Left lung (tissue), 10 donors: ENCODE data around the gene CMBL. TPM values are rescaled to one million over a fixed set of nuclear protein-coding genes. Genes with fewer than 3 reads are reported as not detected.
A peak's percentile ranks its signal among the peaks of the same experiment; 100 is the strongest.

Source experiments
- ATAC-seq: fragments of 200-7000 bp; cut with Tn5 transposase; one replicate; pipeline ENCODE4 v1.9.1; 2020; ENCODE audit warnings: moderate library complexity
- DNase-seq, 4 donors: peaks; one replicate each; pipeline ENCODE4 v3.0.0-alpha.2; 2013 to 2020
- H3K27ac ChIP-seq, 2 donors: fragments of 200-600 bp; sonication (generic) in 1 of 2; one replicate each; pipeline versions ENCODE4 v1.5.0 to v1.8.0; 2020 to 2021
- H3K27me3 ChIP-seq, 2 donors: fragments of 200-600 bp; sonication (generic) in 1 of 2; one replicate each; pipeline versions ENCODE4 v1.5.0 to v1.8.0; 2020 to 2021
- H3K36me3 ChIP-seq, 2 donors: fragments of 200-600 bp; sonication (generic) in 1 of 2; one replicate each; pipeline versions ENCODE4 v1.5.0 to v1.8.0; 2020 to 2021
- H3K4me1 ChIP-seq, 2 donors: fragments of 200-600 bp; one replicate each; pipeline ENCODE4 v1.8.0; 2021
- H3K4me3 ChIP-seq, 2 donors: fragments of 200-600 bp; sonication (generic) in 1 of 2; one replicate each; pipeline versions ENCODE4 v1.5.0 to v1.8.0; 2020 to 2021; ENCODE audit warnings: mild to moderate bottlenecking in 1 of 2
- H3K9me3 ChIP-seq, 2 donors: fragments of 200-600 bp; sonication (generic) in 1 of 2; one replicate each; pipeline versions ENCODE4 v1.5.0 to v1.8.0; 2020 to 2021
- intact Hi-C, 2 donors: fragments of 100-400 bp; cut with DNase I; formaldehyde crosslinking; loops; one replicate each; pipeline versions ENCODE4 v1.11.2 to v1.14.2; 2022
- polyA plus RNA-seq, 6 donors: library from polyadenylated mRNA; unstranded; fragments of 120-200 nt; gene quantifications; one replicate each; pipeline ENCODE4 v1.2.1, GENCODE V29; 2013; ENCODE audit not compliant: insufficient read length in 6 of 6
- total RNA-seq, 2 donors: library from RNA; stranded (reverse); fragmentation: NEBNext Ultra II Directional; extraction: Animal tissue kit (Norgen Biotek cat#: 25700); gene quantifications; one replicate each; pipeline ENCODE4 v1.2.1, GENCODE V29; 2021
- TF ChIP-seq, protein P1 (sequence below), 2 donors: fragments of 200-600 bp; sonication (generic) in 1 of 2; IDR thresholded peaks; one replicate each; pipeline versions ENCODE4 v1.5.0 to v1.8.0; 2021; ENCODE audit warnings: antibody characterized with exemption in 2 of 2
- donor health status: DM: no; HTN: yes; CAD: no.
- donor health status: DM: no; HTN: no; CAD: no.

Gene CMBL
- total and polyA plus RNA-seq, 8 donors = 17.3 to 26.9 (median 22.5) TPM

DNA sequence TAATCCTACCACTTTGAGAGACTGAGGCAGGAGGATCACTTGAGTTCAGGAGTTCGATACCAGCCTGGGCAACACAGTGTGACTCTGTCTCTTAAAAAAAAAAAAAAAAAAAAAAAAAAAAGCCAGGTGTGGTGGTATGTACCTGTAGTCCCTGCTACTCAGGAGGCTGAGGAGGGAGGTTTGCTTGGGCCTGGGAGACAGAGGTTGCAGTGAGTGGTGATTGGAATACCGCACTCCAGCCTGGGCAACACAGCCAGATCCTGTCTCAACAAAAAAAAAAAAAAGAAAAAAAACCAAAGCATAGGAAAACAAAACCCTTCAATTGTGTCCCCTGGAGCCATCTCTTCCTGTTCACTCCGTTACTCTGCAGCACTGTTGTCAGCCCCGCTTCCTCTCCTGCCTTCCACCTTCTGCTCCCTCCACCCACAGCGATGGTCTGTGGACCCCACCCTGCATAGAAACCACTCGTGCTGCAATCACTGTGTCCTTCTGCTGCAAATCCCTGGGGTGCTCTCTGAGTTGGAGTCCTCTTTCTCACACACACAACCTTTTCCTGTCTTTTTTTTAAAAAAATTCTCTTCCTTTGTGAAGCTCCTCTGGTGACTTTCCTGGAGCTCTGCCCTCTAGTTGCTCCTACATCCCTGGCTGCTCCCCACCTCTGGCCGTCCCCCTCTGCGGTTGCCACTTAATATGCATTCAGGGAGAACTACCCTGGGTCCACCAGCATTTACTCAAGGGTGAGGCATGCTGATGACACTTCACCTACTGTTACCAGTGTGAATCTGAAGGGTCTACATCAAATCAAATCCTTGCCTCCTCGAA lies 35.4 kb downstream of the CMBL start:
- intact Hi-C loops = no loop called here
- ATAC-seq (no peak), DNase-seq (no peak)
- peaks cover 0 to 4% of the 10 kb centered on the region in 2 donors for H3K4me1 ChIP-seq
- H3K36me3 ChIP-seq = no peaks in the 10 kb centered on the region
- no peaks in the 10 kb centered on the region for H3K27me3 ChIP-seq
- no peak overlapping the region for H3K27ac ChIP-seq
- TF ChIP-seq, protein P1, sequence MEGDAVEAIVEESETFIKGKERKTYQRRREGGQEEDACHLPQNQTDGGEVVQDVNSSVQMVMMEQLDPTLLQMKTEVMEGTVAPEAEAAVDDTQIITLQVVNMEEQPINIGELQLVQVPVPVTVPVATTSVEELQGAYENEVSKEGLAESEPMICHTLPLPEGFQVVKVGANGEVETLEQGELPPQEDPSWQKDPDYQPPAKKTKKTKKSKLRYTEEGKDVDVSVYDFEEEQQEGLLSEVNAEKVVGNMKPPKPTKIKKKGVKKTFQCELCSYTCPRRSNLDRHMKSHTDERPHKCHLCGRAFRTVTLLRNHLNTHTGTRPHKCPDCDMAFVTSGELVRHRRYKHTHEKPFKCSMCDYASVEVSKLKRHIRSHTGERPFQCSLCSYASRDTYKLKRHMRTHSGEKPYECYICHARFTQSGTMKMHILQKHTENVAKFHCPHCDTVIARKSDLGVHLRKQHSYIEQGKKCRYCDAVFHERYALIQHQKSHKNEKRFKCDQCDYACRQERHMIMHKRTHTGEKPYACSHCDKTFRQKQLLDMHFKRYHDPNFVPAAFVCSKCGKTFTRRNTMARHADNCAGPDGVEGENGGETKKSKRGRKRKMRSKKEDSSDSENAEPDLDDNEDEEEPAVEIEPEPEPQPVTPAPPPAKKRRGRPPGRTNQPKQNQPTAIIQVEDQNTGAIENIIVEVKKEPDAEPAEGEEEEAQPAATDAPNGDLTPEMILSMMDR (IDR thresholded peaks at IDR 0.05) = no peak
- H3K4me3 ChIP-seq = no peak overlapping the region
- H3K9me3 ChIP-seq = no peaks in the 10 kb centered on the region

GRCh38 chr5:10268100-10268499 lies 39.6 kb downstream of the CMBL start:
- DNase-seq (no peak), ATAC-seq (no peak)
- intact Hi-C loops = no loop called here
- Histone ChIP-seq H3K9me3 (no peaks in the 10 kb centered on the region), H3K4me1 (peaks cover 0 to 18% of the 10 kb centered on the region in 2 donors), H3K36me3 (peaks cover 0 to 28% of the 10 kb centered on the region in 2 donors), H3K27me3 (no peaks in the 10 kb centered on the region), H3K27ac (no peak overlapping the region), H3K4me3 (no peak overlapping the region)
- TF ChIP-seq, protein P1 (IDR thresholded peaks at IDR 0.05) = no peak

DNA sequence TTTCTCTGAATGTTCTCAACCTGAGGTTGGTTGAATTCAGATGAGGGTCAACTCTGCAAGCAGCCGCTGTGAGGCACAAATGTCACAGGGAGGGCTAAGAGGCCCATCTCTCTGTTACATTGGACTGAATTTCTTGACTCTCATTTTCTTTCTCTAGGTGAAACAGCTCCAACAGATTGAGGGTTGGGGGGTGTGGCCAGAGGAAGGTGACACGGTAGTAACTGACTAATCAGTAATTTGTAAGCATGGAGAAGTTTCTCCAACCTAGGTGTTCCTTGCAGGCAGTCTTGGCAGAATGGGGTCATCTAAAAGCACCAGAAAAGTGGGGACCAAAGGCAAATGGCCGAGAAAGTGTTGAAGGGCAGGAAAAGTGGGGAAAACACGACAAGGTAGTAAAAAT lies 40.9 kb downstream of the CMBL start:
- Histone ChIP-seq H3K27me3 (no peaks in the 10 kb centered on the region), H3K4me1 (peaks cover 0 to 18% of the 10 kb centered on the region in 2 donors), H3K9me3 (no peaks in the 10 kb centered on the region), H3K4me3 (no peak overlapping the region), H3K36me3 (peaks cover 0 to 41% of the 10 kb centered on the region in 2 donors), H3K27ac (peak overlapping the region in 1 of 2 donors; percentile 29)
- TF ChIP-seq, protein P1 (IDR thresholded peaks at IDR 0.05) = no peak
- DNase-seq (no peak), ATAC-seq (no peak)
- intact Hi-C loops = no loop called here

DNA sequence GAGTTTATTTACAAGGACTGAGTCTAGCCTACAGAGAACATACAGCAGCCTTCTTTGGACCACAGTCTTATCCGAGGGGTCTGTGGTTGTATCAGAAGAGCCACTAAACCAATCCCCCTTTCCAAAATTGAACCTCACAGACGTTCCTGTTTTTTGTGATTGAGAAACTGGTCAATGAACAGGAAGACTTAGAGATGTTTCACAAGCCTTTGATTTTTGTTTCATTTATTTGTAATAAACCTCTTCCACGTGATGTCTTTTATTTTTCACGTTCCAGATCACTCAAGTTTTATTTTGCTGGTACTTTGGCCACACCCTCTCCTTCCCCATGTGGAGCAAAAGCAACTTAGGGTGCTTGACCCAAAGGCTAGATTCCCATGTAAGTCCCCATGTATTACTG lies 41.6 kb downstream of the CMBL start:
- peak overlapping the region in 1 of 2 donors; percentile 13 for H3K27ac ChIP-seq
- H3K4me1 ChIP-seq = peaks cover 0 to 18% of the 10 kb centered on the region in 2 donors
- DNase-seq = no peak
- H3K9me3 ChIP-seq = no peaks in the 10 kb centered on the region
- no peaks in the 10 kb centered on the region for H3K27me3 ChIP-seq
- TF ChIP-seq, protein P1 (IDR thresholded peaks at IDR 0.05) = no peak
- no peak overlapping the region for H3K4me3 ChIP-seq
- peaks cover 0 to 48% of the 10 kb centered on the region in 2 donors for H3K36me3 ChIP-seq
- intact Hi-C loops = no loop called here
- ATAC-seq = no peak

GRCh38 chr5:10265245-10266109 lies 42.2 kb downstream of the CMBL start:
- DNase-seq (no peak), ATAC-seq (no peak)
- peak overlapping the region in 1 of 2 donors; percentile 13 for H3K27ac ChIP-seq
- intact Hi-C loops = no loop called here
- TF ChIP-seq, protein P1 (IDR thresholded peaks at IDR 0.05) = no peak
- H3K9me3 ChIP-seq = no peaks in the 10 kb centered on the region
- H3K36me3 ChIP-seq = peaks cover 0 to 54% of the 10 kb centered on the region in 2 donors
- H3K27me3 ChIP-seq = no peaks in the 10 kb centered on the region
- H3K4me3 ChIP-seq = no peak overlapping the region
- peaks cover 0 to 18% of the 10 kb centered on the region in 2 donors for H3K4me1 ChIP-seq
